NCI-H128 (cell line): ENCODE results near the gene CCDC34.
"Not testable (repeated sequence)": the region's sequence is repeated elsewhere in the genome, so short reads cannot be mapped to it uniquely, and the experiment has no call there.

Experiments used
- DNase-seq: peaks from one replicate; lab custom pipeline; 2025; ENCODE audit not compliant: unreplicated experiment; lab: John Stamatoyannopoulos, UW

The CCDC34 gene

DNA sequence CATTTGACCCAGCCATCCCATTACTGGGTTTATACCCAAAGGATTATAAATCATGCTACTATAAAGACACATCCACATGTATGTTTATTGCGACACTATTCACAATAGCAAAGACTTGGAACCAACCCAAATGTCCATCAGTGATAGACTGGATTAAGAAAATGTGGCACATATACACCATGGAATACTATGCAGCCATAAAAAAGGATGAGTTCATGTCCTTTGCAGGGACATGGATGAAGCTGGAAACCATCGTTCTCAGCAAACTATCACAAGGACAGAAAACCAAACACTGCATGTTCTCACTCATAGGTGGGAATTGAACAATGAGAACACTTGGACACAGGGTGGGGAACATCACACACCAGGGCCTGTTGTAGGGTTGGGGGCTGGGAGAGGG lies 36.0 kb downstream of the CCDC34 start:
- DNase-seq, result not testable (repeated sequence)

DNA sequence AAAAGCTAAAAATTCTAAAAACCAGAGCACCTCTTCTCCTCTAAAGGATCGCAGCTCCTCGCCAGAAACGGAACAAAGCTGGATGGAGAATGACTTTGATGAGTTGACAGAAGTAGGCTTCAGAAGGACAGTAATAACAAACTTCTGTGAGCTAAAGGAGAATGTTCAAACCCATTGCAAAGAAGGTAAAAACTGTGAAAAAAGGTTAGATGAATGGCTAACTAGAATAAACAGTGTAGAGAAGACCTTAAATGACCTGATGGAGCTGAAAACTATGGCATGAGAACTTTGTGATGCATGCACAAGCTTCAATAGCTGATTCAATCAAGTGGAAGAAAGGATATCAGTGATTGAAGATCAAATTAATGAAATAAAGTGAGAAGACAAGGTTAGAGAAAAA lies 40.8 kb downstream of the CCDC34 start:
- not testable (repeated sequence) for DNase-seq

GRCh38 chr11:27321340-27321739 lies 41.7 kb downstream of the CCDC34 start:
- not testable (repeated sequence) for DNase-seq

DNA sequence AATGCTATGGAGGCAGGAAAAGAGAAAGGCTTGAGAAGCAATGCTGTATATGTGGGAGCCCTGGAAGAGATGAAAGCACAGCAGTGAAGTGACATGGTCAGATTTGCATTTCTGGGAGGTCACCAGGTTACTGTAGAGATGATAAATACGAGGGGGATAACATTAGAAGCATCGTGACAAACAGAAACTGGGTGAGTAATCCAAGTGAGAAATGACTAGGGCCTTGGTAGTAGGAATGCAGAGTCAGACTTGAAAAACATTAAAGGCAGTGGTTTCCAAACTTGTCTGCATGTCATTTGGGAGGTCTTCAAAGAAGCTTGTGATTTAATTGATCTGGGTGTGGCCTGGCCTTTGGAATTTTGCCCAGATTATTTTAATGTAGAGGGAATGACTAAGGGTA lies 43.9 kb downstream of the CCDC34 start:
- DNase-seq, result no peak

- no peak for DNase-seq
These were observed 45.3 kb downstream of the CCDC34 start for GRCh38 chr11:27317751-27318150.

DNA sequence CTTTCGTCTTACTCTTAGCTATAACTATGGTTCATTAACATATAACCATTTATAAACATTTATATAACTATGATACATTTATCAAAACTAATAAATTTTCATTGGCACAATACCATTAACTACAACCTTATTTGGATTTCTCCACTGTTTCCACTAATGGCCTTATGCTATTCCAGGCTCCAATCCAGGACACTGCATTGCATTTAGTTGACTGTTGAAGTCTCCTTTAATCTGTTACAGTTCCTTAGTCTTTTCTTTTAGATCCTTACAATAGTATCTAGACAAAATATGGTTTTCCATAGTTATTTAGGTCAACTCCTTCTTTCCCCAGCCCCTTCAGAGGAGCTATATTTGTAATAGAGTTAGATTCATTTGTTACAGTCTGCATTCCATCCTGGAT lies 47.2 kb downstream of the CCDC34 start:
- DNase-seq, result no peak

DNA sequence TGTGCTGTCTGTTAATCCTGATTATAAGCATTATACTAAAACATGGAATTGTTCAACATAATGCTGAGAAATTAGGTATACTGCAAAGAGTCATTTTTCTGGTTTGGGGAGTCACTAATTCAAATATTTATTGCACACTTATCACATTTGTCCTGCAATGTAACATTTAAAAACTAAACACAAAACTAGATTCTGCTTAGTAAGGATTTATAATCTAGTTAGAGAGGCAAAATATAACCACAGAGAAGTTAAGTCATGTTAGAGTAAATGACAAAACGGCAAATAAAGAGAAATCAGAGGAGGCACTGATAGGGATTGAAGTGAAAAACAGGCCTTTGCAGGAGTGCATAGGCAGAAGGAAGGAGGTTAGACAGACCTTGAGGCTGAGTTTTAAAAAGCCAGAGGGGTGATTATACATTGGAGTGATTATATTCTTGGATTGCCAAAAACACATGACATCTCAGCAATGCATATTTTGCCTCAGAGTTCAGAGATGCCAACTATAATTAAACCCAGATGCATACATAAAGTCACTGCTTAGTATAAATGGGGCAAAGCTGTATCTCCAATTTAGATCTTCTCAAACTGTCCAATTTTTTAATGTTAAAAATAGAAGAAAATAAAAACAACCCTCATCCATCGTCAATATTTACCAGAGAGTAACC lies 49.7 kb downstream of the CCDC34 start:
- no peak for DNase-seq

GRCh38 chr11:27312110-27312509 lies 50.9 kb downstream of the CCDC34 start:
- DNase-seq, result no peak

GRCh38 chr11:27310707-27311106 lies 52.3 kb downstream of the CCDC34 start:
- no peak for DNase-seq

GRCh38 chr11:27310182-27310581 lies 52.8 kb downstream of the CCDC34 start:
- DNase-seq, result no peak

DNA sequence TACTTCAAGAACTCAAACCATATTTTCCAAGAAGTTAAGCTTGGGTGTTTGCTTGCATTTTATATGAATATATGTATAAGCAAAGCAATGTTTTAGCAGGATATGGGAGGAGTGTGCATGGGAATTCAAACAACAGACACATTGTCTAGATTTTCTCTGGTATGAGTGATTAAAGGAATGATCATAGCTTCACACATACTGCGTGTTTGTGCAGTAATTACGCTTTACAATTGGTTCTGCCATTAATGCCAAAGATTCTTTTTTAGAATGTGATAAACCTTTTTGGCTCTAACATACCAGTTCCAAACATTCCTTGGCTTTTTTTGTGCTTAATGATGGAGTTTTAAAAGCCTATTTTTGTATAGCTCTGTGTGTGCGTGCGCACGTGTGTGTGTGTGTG lies 54.0 kb downstream of the CCDC34 start:
- DNase-seq, result no peak

- no peak for DNase-seq
These were observed 55.8 kb downstream of the CCDC34 start for GRCh38 chr11:27307232-27307631.

DNA sequence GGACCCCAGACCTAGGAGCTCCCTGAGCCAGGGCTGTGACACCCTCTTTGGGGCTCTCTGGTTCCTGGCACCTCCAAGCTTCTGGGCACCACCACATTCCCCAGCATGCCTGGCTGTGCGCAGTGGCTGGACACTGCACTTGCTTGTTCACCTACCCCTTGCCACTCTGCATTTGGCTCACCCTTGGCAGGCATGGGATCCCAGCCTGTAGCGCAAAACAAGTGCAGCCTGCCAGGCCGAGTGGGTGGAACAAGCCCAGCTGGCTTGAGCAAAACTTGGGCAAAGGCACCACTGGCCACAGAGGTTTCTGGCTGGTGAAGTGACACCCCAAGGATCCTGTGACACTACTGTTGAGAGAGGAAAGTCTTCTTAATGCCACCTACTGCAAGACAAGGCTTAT lies 57.3 kb downstream of the CCDC34 start:
- no peak for DNase-seq

GRCh38 chr11:27304514-27304913 lies 58.5 kb downstream of the CCDC34 start:
- DNase-seq, result no peak

DNA sequence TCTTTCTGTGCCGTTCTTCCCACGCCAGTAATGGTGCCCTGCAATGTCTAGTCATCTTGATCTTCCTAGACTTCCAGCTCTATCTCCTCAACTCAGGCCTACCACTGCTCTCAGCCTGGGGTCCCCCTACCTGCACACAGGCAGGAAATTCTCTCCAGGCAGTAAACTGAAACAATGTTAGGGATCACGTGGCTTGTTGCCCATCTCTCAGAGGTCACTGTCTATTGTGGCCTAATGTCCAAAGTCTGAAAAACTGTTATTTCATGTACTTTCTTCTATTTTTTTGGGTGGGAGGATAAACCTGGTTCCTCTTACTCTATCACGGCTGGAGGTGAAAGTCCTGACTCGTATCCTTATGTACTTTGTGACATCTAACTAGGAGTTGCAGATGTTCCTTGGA lies 59.1 kb downstream of the CCDC34 start:
- no peak for DNase-seq

GRCh38 chr11:27300974-27301373 lies 62.0 kb downstream of the CCDC34 start:
- no peak for DNase-seq

DNA sequence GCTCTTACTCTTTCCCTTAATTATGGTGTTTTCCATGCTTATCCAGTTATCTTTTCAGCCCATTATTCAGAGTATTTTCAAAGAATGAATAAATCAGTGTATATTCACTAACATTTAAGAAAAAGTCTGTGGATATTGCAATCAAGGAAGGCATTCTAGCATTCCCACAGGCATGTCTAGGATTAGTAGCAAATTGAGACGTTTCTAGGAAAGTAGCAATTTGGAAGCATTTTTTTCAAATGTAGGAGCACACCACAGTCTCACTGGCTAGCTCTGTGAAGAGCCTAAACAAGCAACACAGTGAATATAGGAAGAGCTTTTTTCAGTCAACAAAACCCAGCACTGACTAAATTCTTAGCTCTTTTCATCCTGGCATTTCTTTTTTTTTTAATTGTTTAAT lies 65.4 kb downstream of the CCDC34 start:
- no peak for DNase-seq

DNA sequence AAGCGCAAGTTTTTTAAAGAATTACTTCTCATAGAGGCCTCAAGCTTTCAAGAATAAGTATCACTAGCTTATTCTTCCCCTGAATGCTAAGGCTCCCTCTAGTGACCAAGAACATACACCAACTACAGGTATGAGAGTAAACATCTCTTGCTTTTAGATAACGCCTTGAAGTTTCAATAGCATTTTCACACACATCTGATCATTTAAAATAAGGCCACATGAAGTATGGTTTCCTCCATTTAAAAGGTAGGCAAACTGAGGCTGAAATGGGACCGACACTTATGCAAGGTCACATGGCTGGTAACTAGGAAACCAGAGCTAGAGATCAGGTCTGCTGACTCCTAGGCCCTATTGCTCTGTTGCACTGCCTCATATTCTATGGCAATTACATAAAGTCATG lies 66.5 kb downstream of the CCDC34 start:
- DNase-seq, result no peak

DNA sequence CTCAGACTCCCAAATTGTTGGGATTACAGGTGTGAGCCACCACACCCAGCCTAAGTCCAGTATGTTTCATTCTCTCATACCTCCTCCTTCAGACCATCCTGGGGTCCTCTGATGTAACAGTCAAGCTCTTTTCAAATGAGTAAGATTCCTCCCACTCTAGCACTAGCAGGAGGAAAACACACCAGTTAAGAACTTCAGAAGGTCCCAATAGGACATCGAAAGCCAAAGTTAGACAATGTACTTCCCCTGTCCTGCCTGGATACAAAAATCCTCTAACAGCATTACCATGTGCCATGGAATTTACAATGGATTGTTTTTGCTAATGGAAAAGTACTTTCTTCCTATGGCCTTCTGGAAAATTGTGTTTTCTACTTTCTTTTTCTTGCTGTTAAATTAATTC lies 67.1 kb downstream of the CCDC34 start:
- DNase-seq, result no peak

GRCh38 chr11:27294654-27295053 lies 68.4 kb downstream of the CCDC34 start:
- DNase-seq, result no peak

DNA sequence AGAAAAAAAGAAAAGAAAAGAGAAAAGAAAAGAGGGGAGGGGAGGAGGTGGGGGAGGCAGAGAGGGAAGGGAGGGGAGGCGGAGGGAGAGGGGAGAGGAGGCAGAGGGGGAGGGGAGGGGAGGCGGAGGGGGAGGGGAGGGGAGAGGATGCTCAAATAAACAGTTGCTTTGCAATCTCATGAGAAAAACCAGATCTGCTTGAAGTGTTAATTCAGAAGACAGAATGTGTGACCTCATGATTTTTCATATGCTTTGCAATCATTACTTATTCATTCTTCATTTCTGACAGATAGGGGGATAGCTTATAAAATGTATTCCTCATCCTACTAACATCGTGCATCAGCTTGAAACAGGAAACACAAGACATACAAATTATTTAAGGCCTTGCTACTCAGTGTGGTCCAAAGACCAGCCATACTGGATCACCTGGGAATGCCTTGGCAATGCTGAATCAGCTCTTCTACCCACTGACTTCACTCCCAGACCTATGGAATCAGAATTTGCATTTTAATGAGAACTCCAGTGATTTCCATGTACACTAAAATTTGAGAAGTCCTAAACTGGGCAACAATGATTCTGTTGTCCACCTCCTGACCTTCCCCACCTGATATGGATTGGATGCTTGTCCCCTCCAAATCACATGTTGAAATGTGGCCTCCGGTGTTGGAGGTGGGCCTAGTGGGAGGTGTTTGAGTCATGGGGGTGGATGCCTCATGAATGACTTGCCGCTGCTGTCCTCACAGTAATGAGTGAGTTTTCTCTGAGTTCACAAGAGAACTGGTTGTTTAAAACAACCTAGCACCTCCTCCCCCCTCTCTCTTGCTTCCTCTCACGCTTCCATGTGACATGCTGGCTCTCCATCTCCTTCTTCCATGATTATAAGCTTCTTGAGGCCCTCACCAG lies 69.2 kb downstream of the CCDC34 start:
- no peak for DNase-seq

DNA sequence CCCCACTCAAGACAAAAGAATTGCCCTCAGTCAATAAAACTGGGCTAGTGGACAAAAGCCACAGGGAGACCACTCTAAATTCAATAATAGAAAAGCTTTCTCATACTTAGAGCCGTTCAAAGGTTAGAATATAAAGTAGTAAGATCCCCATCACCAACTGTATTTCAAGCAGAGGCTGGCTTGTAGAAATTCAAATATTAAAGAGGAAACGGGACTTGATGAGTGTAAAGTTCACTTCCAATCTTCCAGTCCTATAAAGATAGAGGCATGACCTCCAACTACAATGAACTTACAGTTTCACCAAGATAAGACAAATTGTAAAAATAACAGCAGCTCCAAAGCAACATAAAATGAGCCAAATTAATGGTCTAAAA lies 70.4 kb downstream of the CCDC34 start:
- DNase-seq, result no peak
